DMS79 treated with DMSO at 0.1 percent for 48 hours (cell line): Measurements from ENCODE around the gene FCGBP.
"Not testable (repeated sequence)": the region's sequence is repeated elsewhere in the genome, so short reads cannot be mapped to it uniquely, and the experiment has no call there.

Experiments
- DNase-seq: peaks from one replicate; lab custom pipeline; 2025; lab: John Stamatoyannopoulos, UW

The FCGBP gene

DNA sequence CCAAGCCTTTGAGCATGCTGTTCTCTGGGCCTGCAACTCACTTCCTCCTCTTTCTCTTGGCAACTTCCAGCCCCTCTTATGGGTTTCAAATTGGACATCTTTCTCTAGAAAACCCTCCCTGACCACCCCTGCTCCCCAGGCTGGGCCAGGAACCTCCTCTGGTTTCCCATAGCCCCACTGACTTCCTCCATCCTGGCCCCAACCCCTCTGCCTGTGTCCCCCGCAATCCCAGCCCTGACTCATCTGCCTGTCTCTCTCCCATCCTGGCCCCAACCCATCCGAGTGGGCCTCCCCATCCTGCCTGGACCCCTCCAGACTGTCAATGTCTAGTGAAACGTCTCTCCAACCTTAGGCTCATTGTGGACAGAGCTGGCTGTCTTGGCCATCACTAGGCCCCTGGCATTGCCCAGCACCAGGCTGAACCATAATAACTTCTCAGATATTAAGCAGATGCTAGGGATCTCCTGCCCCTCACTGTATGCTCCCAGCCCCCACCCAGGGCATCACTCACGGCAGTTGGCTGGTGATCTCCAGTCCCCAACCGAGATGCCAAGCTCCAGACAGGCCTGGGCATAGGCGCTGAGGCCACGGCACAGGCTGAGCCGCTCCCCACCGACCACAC, 16.8 kb downstream of the FCGBP start:
- DNase-seq, result no peak

DNA sequence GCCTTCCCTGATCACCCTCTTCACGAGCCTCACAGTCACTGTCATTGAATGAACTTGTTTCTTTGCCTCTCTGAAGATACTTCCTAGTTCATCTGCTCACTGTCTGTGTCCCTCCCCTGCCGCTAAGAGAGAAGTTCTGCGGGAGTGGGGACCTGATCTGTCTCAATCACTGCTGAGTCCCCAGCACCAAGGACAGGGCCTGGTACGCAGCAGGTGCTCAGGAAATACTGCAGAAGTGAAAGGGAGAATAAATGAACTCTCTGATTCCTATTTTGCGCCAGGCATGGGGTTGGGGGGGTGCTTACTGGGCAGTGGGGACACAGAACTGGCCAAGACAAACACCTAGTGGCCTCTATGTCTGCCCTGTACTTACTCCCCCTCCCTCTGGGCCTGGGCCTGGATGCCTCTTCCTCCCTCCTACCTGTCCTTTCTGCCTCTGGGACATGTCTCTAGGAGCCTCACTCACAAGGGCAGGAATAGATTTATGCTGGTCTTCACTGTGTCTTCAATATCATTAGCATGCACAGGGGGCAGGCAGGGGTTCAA, 17.5 kb downstream of the FCGBP start:
- no peak for DNase-seq

DNA sequence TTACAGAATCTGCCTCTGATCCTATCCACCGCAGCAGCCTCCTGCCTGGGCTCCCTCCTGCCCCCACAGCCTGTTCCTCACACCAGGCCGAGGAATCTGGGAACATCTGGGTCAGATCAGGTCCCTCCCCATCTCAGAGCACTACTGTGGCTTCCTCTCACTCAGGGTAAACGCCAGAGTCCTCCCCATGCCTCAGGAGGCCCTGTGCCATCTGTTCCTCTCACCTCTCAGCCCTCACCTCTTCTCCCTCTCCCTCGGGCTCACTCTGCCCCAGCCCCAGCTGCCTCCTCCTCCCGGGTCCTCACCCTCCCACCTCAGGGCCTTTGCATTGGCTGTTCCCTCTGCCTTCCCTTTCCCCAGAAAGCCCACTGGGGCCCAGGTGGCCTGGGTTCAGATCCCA, 18.2 kb downstream of the FCGBP start:
- DNase-seq, result no peak

DNA sequence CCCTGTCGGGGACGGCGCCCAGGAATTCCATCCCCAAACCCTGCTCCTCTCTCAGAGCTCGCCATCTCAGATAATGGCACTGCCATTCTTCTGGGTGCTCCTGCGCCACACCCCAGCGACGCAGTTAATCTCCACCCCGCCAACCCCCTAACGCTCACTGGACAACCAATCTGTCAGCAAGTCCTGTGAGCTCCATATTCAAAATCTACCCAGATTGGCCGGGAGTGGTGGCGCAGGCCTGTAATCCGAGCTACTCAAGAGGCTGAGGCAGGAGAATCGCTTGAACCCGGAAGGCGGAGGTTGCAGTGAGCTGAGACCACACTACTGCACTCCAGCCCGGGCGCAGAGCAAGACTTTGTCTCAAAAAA, 18.6 kb downstream of the FCGBP start:
- DNase-seq, result no peak

DNA sequence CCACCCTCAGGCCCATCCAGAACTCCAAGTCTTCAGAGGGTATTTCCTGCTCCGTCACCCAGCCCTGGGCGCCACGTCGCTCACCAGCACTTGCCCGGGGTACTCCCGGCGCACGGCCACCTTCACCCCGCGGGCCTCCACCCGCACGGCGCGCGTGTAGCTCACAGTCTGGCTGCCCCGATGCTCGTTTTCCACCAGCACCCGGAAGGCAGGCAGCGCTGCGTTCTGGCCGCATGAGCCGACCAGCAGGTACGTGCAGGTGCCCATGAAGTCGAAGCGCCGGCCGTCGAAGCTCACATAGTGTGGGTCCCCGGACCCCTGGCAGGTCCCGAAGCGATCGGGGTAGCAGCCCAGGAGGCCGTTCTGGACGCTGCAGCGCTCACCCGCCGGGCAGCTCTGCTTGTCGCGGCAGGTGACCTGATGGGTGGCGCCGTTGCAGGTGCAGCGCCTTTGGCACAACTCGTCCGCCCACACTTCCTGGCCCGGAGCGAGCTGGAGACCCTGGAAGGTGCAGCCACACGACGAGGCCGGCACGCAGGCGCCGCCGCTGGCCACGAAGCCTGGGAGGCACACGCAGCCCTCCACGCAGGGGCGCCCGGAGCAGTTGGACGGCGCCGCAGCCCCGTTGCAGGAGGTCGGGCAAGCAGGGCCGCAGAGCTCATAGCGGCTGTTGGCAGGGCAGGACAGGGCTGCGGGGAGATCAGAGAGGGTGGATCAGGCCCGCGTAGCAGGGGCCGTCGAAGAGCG, 19.2 kb downstream of the FCGBP start:
- DNase-seq, result no peak

DNA sequence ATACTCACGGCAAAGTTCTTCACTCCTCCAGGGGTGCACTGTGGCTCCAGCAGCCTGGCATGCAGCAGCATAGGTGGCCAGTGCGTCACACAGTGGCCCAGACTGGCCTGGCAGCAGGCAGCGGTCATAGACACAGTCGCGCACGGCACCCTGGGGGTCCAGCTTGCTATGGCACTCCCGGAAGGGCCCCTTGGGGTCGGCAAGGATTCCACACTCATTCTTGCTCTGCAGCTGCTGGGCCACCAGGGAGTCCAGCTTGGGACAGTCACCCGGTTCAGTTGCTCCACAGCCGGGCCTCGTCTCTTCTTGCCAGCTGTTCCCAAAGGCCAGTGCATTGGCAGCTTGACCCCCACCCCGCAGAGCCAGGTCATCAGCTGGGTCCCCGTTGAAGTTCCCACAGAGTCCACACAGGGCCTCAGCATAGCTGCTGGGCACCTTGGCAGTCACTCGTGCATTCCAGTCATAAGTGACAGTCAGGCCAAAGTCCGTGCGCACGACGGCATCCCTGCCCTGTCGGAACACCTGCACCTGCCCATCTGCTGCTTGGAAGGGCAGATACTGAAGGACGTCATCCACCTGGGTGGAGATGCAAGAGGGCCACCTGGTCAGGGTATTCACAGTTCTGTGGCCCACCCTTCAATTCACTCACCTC, 20.6 kb downstream of the FCGBP start:
- no peak for DNase-seq

DNA sequence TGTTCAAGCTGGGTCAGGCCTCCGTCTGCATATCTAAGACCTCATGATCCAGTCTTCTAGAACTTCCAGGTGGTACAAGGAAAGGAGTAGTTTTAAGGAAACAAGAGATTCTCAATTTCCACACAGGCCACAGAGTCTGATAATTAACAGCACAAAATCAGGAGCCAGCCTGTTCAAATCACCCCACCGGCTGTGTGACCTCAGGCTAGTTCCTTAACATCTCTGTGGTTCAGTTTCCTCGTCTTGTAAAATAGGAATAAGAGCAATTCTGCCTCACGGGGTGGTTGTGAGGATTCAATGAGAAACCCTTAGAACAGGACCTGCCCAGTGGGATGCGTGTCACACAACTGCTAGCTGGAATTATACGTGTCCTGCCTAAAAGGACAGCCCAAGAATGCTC, 25.6 kb downstream of the FCGBP start:
- no peak for DNase-seq

DNA sequence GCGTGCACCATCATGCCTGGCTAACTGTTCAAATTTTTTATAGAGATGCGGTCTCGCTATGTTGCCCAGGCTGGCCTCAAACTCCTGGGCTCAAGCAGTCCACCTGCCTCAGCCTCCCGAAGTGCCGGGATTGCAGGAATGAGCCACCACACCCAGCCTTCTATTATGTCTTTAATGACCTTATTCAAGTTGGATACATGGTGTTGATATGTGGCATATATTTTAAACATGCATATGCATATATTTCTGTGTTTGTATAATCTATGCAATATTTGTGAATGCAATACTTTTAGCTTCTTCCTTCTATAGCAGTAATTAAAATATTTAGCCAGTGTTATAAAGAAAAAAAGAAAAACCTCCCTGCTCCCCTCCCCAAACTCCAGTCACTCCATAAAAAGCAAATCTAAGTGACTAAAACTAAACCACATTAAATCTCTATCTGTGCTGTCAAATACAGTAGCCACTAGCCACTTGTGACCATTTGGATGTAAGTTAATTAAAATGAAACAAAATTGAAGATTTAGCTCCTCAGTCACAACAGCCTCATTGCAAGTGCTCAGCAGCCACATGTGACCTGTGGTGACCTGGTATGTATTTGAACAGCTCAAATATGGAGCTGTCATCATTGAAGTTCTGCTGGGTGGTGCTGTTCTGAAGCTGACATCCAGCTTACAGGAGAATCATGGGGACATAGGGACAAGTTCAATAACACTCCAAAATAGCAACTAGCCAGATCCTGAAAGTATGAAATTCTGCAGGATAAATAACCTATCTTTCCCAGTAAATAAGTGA, 27.4 kb downstream of the FCGBP start:
- DNase-seq, result no peak

DNA sequence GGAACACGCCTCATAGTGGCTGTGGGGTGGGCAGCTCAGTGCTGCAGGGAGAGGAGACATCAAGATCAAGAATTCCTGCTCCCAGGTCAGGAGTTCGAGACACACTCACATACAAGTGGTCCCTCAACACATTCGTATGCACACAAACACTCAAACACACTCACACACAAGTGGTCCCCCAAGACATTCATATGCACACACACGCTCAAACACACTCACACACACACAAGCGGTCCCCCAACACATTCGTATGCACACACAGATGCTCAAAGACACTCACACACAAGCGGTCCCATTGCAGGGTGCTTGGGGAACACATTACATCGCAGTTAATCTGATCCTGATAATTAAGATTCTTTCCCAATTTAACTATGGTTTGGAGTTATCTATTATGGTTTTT, 28.2 kb downstream of the FCGBP start:
- no peak for DNase-seq

DNA sequence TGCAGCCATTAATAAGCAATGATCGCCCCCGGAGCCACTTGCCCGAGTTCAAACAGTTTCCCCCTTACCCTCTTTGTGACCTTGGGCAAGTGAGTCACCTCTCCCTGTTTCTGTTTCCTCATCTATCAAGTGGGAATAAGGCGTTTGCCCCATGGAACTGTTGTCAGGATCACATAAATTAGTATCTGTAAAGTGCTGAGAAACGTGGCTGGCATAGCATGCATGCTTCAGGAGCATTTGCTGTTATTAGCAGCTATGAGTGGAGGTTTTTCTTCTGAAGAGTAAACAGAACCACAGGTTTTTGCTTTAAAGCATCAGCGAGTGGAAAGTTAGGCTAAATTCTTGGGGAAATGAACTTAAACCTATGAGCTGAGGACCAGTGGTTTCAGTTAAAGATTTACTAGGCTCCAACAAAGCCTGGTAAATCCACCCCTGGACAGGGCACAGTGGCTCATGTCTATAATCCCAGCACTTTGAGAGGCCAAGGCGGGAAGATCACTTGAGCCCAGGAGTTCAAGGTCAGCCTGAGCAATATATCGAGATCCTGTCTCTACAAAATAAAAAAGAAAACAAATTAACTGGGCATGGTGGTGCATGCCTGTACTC, 30.8 kb downstream of the FCGBP start:
- DNase-seq, result not testable (repeated sequence)

DNA sequence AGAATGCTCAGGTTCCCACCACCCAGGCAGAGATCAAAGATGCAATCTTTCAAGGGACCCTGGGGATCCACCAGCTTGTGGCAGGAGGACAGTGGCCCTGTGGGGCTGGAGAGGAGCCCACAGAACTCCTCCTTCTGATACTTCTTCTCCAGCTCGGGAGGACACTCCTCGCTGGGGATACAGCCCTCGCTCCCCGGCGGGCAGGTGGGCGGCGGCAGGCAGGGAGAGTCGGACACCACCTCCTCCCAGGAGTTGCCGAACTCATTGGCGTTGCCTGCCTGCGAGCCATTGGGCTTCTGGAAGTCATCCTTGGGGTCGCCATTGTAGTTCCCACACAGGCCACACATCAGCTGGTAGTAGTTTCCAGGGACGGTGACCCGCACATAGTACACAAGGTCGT, 32.1 kb downstream of the FCGBP start:
- DNase-seq, result not testable (repeated sequence)

DNA sequence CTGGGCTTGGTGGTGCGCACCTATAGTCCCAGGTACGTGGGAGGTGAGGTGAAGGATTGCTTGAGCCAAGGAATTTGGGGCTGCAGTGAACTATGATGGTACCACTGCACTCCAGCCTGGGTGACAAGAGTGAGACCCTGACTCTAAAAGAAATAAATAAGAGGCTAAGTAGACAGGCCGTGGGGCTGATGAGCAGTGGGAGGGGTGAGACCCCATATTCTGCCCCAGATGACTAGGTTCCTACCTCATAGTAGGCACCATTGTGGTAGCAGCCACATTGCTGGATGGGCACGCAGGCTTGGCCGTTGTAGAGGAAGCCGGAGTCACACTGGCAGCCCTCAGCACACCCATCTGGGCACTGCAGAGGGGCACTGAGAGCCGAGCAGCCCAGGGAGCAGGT, 32.8 kb downstream of the FCGBP start:
- not testable (repeated sequence) for DNase-seq

DNA sequence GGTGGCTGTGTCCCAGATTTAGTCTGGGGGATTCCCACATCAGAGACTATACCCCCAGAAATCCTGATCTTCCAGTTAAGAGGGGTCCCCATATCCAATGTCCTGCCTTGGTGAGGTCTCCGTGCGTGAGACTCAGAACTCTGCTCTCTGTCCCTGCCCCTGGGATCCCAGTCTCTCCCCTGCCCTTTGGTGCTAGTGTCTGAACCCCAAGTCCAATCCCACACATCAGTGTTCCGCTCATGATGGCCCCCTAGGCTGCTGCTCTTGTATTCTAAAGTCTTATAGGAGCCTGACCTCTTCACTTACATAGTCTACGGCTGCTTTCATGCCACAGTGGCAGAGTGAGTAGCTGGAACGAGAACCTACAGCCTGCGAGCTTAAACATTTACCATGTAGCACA, 35.6 kb downstream of the FCGBP start:
- peak; percentile 38 for DNase-seq

DNA sequence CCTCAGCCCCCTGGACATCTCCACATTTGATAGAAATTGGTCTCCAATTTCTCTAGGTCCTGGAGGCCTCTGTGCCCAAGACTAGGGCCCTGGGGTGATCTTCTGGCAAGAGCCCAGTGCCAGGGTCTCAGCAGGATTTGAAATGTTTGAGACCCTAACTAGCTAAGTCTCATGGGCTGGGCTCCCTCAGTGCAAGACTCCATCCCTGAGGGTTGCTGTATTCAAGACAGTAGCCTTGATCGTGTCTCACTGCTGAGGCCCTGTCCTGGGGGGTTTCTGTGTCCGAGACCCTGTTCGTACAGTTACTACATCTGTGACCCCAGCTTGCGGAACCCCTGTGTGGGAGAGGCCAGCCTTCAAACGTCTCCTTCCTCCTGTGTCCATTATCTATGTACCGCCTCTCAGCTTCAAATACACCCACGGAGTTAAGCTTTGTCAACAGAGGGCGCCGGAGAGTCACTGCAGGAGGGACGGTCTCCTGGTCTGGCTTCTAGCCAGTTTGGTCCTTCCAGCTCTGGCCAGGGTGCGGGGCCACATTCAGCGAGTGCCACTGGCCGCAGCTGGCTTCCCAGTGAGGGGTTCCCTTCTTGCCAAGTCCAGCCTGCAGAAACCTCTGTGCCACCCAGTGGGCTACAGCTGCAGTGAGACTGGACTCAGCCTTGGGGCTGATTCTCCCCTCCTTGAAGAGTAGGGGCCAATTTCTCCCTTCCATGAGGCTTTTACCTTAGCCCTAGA, 36.8 kb downstream of the FCGBP start:
- DNase-seq, result peak; percentile 19

DNA sequence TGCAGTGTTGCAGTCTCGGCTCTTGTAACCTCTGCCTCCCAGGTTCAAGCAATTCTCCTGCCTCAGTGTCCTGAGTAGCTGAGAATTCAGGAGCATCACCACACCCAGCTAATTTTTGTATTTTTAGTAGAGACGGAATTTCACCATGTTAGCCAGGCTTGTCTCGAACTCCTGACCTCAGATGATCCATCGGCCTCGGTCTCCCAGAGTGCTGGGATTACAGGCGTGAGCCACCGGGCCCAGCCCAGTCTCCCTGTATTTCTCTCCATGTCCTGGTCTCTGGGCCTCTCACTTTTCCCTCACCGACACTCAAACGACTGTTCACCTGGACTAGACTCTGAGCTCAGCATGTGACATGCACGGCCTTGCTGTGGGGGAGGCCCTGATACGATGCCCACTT, 39.3 kb downstream of the FCGBP start:
- not testable (repeated sequence) for DNase-seq

DNA sequence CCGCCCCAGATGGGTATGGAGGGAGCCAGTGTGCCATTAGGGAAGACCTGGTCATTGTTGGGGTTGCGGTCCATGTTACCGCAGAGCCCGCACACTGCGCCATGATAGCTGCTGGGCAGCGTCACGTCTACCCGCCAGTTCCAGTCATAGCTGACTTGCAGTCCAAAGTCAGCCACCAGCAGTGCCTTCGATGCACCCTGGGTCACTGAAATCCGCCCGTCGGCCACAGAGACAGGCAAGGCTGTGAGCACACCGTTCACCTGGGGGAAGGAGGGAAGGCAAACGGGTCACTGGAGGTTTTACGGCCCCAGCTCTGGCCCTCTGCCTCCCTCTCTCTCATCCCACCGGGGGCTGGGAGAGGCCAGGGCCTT, 40.2 kb downstream of the FCGBP start:
- not testable (repeated sequence) for DNase-seq

DNA sequence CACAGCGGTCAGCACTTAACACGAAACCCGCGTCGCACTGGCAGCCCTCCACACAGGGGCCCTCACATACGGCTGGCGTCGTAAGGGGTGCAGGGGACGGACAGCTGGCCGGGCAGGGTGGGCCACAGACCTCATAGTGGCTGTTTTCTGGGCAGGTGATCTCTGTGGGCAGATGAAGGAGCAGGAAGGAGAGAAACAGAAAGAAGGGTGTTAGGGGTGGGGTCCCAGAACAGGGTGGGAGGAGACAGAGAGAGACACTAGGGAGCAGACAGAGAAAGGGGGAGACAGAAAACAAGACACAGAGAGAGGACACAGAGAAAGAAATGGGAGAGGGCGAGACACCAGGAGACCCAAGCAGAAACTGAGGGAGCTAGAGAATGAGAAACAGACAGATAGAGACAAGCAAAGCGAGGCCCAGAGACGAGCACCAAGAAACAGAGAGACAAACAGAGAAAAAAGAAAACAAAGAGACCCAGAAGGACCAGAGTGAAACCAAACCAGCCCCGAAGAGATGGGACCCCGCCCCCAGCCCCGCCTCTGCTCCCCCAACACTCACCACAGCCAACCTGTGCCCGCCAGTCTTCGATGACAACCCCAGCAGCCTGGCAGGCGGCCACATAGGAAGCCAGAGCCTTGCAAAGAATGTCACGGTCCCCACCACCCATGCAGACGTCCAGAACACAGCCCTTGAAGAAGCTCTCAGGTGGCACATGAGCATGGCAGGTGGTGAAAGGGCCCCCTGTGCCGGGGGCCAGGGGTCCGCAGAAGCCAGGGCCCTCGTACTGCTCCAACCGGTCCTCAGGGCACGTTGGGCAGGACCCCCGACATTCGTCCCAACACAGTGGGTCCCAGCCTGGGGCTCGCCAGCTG, 40.8 kb downstream of the FCGBP start:
- DNase-seq, result peak; percentile 83

DNA sequence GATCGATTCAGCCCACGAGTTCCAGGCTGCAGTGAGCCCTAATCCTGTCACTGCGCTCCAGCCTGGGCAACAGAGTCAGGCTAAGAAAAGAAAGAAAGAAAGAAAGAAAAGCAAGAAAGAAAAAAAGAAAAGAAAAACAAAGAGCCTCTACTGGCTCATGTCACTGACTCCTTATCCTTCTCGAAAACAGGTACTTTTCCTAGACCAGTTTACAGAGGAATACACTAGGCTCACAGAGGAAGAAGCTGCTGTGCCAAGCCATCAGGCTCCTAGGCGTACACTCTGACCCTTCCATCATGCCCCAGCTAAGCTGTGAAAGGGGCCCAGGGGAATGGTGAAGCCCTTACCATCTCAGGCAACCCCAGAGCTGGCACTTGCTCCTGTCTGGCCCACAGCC, 41.9 kb downstream of the FCGBP start:
- DNase-seq, result not testable (repeated sequence)

DNA sequence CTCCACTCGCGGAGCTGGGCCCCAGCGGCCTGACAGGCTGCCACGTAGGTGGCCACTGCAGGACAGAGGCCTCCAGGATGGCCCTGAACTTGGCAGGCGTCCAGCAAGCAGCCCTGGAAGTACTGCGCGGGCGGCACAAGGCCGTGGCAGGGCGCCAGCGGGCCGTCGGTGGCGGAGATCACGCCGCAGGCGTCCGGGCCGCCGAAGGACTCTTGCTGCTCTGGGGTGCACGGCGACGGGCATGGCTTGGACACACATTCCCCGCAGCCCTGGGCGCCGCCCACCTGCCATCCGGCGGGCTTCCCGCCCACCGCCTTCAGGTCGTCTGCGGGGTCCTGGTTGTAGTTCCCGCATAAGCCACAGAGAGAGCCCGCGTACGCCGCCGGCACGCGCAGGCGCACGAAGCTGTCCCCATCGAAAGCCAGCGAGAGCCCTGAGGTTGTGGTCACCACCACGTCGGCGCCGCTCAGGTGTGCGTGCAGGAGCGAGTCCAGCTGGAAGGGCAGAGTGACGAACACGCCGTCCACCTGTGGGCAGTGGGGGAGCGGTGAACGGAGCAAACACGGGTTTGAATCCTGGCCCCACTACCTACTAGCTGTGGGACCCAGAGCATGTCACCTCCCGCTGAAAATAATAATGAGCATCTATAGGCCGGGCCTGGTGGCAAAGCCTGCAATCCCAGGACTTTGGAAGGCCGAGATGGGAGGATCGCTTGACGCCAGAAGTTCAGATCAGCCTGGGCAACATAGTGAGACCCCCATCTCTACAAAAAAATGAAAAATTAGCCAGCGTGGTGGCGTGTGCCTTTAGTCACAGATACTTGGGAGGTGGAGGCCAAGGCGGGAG, 42.6 kb downstream of the FCGBP start:
- DNase-seq, result not testable (repeated sequence)
